Measurements from ENCODE around the gene FAM3D.

Gene FAM3D

DNA sequence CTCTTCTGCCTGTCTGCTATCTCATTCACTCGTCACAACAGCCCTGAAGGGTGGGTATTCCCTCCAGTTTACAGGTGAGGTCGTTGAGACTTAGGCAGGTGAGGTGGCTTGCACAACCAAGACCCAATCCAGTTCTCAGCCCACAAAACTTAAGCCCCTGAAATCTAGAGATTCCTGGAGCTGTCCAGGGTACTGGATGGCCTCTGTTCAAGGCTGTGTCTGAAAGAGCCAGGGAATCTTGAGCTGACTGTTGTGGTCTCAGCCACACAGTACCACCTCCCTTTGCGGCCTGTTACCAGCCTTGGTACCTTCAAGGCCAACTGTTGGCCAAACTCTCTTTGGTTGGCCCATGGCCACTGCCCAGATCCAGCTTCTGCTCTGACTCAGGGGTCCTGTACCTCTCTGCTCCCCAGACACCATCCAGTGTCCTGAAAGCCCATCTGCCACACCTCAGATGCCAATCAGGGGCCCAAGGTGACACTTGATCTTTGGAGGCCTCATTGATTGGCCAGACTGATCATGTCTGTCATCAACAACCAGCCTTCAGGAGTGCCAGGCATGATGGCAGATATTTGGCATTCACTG, 78.5 kb downstream of the FAM3D start:
- DNase-seq: no peak

- DNase-seq: no peak
Measured at GRCh38 chr3:58586776-58587192, 79.8 kb downstream of the FAM3D start.

- DNase-seq: no peak
Measured at GRCh38 chr3:58585994-58586393, 80.6 kb downstream of the FAM3D start.

GRCh38 chr3:58585005-58585786, 81.4 kb downstream of the FAM3D start:
- no peak for DNase-seq

DNA sequence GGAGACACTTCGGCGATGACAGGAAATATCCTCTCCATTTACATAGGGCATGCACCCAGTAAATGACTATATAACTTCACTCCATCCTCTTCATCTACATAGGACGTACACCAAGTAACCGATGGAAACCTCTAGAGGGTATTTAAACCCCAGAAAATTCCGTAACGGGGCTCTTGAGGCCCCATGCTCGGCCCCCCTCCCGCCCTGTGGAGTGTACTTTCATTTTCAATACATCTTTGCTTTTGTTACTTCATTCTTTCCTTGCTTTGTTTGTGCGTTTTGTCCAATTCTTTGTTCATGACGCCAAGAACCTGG, 81.9 kb downstream of the FAM3D start:
- no peak for DNase-seq

Data from GDM1 (cell line).